ENCODE data around the gene ULK4. TPM values are rescaled to one million over a fixed set of nuclear protein-coding genes. Genes with fewer than 3 reads are reported as not detected.

The ULK4 gene
- total RNA-seq, 1 donor from 2014 or later: 18.6 TPM

DNA sequence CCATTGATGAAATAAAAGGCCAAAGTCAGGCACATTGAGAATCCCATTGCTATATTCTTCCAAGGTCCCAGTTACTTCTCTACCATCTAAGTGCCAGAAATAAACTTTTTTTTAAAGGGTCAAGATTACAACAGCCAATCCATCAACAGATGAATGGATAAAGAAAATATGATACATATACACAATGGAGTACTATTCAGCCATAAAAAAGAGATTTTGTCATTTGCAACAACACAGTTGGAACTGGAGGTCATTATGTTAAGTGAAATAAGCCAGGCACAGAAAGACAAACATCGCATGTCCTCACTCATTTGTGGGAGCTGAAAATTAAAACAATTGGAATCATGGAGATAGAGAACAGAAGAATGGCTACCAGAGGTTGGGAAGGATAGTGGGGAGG lies 25.5 kb downstream of the ULK4 start:
- no peaks in the 10 kb centered on the region for H3K27me3 Mint-ChIP-seq
- ChIA-PET POLR2A (no interaction called here), CTCF (interaction anchor here (1.2 kb wide), 1 partner anchor 255 kb away, joined by 3 read pairs; no protein-coding TSS in a partner anchor)
- H3K4me3 Mint-ChIP-seq: no peak overlapping the region
- TF ChIP-seq, protein P1, sequence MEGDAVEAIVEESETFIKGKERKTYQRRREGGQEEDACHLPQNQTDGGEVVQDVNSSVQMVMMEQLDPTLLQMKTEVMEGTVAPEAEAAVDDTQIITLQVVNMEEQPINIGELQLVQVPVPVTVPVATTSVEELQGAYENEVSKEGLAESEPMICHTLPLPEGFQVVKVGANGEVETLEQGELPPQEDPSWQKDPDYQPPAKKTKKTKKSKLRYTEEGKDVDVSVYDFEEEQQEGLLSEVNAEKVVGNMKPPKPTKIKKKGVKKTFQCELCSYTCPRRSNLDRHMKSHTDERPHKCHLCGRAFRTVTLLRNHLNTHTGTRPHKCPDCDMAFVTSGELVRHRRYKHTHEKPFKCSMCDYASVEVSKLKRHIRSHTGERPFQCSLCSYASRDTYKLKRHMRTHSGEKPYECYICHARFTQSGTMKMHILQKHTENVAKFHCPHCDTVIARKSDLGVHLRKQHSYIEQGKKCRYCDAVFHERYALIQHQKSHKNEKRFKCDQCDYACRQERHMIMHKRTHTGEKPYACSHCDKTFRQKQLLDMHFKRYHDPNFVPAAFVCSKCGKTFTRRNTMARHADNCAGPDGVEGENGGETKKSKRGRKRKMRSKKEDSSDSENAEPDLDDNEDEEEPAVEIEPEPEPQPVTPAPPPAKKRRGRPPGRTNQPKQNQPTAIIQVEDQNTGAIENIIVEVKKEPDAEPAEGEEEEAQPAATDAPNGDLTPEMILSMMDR (IDR thresholded peaks at IDR 0.05): no peak
- no peak for ATAC-seq (ENCODE audit: low read depth)
- no peaks in the 10 kb centered on the region for H3K9me3 Mint-ChIP-seq
- intact Hi-C loops (cut with micrococcal nuclease): no loop called here
- H3K4me1 Mint-ChIP-seq: no peaks in the 10 kb centered on the region
- DNase-seq: no peak
- peaks cover 13% of the 10 kb centered on the region for H3K36me3 Mint-ChIP-seq (ENCODE audit: low read depth)
- H3K27ac Mint-ChIP-seq: no peak overlapping the region

DNA sequence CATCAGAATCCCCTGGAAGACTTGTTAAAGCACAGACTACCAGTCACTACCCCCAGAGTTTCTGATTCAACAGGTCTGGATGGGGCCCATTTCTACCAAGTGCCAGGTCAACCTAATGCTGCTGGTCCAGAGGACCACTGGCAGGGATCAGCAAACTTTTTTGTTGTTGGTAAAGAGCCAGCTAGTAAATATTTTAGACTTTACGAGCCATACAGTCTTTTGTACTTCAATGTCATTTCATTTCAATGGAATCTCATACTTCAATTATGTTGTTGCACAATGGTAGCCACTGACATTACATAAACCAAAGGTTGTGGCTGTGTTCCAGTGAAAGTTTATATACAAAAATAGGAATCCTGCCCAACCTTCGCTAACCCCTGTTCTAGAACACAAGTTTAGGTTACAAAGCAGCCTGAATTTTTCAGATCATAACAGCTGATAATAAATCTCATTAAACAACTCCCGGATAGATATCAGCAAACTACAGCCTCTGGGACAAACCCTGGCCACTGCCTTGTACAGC lies 28.7 kb downstream of the ULK4 start:
- POLR2A ChIA-PET: no interaction called here

DNA sequence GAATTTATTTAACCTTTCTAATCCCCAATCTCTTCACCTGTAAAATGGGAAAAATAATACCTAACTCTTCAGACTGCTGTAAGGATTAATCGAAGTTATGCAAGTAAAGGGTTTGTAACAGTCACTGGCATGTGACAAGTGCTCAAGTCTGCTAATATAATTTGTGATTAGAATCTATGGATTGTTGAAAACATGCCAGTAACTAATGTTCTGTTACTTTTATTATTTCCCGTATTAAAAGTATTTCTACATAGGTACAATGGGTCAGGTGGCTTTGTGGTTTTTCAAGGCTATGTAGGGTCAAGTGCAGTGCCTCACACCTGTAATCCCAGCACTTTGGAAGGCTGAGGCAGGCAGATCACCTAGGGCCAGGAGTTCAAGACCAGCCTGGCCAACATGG lies 29.4 kb downstream of the ULK4 start:
- POLR2A ChIA-PET: no interaction called here
- no peaks in the 10 kb centered on the region for H3K27me3 Mint-ChIP-seq
- TF ChIP-seq, protein P1 (IDR thresholded peaks at IDR 0.05): no peak
- H3K9me3 Mint-ChIP-seq: no peaks in the 10 kb centered on the region
- H3K4me1 Mint-ChIP-seq: no peaks in the 10 kb centered on the region
- CTCF ChIA-PET: interaction anchor here (1.5 kb wide), 1 partner anchor 9 kb away, joined by 3 read pairs; no protein-coding TSS in a partner anchor
- H3K27ac Mint-ChIP-seq: no peak overlapping the region
- DNase-seq: no peak
- ATAC-seq (ENCODE audit: low read depth): no peak
- no peak overlapping the region for H3K4me3 Mint-ChIP-seq
- intact Hi-C loops (cut with micrococcal nuclease): no loop called here
- H3K36me3 Mint-ChIP-seq (ENCODE audit: low read depth): peaks cover 36% of the 10 kb centered on the region

More for the DNA sequence above, 28.7 kb downstream of the ULK4 start:
- H3K27ac Mint-ChIP-seq: no peak overlapping the region
- intact Hi-C loops (cut with micrococcal nuclease): no loop called here
- CTCF ChIA-PET: interaction anchor here (1.5 kb wide), 1 partner anchor 10 kb away, joined by 3 read pairs; no protein-coding TSS in a partner anchor
- ATAC-seq (ENCODE audit: low read depth) (no peak), DNase-seq (no peak)
- H3K36me3 Mint-ChIP-seq (ENCODE audit: low read depth): peaks cover 36% of the 10 kb centered on the region
- no peaks in the 10 kb centered on the region for H3K4me1 Mint-ChIP-seq
- H3K9me3 Mint-ChIP-seq: no peaks in the 10 kb centered on the region
- no peaks in the 10 kb centered on the region for H3K27me3 Mint-ChIP-seq
- TF ChIP-seq, protein P1 (IDR thresholded peaks at IDR 0.05): no peak
- no peak overlapping the region for H3K4me3 Mint-ChIP-seq

DNA sequence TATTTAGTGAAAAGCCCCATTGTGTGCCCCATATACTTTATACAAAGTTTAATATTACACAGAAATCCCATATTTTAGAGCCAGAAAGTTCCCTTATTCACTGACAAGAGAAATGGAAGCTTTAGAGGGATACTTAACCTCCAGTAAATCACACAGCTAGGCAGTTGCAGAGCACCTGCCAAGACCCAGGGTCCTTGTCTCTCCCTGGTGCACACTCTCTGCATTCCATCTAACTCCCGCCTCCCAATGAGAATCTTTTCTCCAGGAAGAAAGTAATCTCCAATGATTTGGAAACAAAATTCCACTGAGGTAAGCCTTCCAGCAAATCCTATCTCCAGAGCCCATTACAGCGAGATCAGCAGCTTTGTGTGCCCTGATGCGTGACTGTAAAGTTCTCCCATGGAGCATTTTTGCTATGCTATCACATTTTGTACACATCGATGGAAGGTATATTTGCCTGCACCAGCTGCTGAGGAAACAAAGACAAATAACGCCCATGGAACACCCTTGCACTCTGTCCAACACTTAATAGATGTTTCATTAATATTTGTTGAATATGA lies 41.4 kb downstream of the ULK4 start:
- peaks cover 15% of the 10 kb centered on the region for H3K36me3 Mint-ChIP-seq (ENCODE audit: low read depth)
- intact Hi-C loops (cut with micrococcal nuclease): no loop called here
- H3K9me3 Mint-ChIP-seq: no peaks in the 10 kb centered on the region
- POLR2A ChIA-PET: no interaction called here
- ATAC-seq (ENCODE audit: low read depth) (no peak), DNase-seq (no peak)
- TF ChIP-seq, protein P1 (IDR thresholded peaks at IDR 0.05): no peak
- CTCF ChIA-PET: no interaction called here
- no peaks in the 10 kb centered on the region for H3K27me3 Mint-ChIP-seq
- no peak overlapping the region for H3K27ac Mint-ChIP-seq
- peaks cover 6% of the 10 kb centered on the region for H3K4me1 Mint-ChIP-seq
- H3K4me3 Mint-ChIP-seq: no peak overlapping the region

DNA sequence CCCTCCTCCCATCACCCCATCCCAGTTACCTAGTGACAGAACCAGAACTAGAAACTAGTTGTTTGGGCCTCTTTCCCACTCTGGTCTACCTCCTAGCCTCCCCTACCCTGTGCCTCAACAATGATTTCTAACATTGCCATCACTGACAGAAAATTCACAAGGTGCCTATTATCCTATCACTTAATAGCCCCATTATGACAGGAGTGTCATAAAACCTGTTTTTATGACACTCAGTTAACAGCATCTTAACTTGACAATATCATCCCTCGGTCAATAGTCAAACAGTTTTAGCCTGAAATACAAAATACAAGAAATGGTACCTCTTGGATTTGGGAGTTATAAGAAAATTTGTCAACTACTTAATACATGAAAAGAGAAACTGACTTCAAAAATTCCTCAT lies 46.5 kb downstream of the ULK4 start:
- no peak overlapping the region for H3K4me3 Mint-ChIP-seq
- no peaks in the 10 kb centered on the region for H3K4me1 Mint-ChIP-seq
- no peak for DNase-seq
- ChIA-PET POLR2A (no interaction called here), CTCF (no interaction called here)
- TF ChIP-seq, protein P1 (IDR thresholded peaks at IDR 0.05): no peak
- H3K27me3 Mint-ChIP-seq: no peaks in the 10 kb centered on the region
- H3K27ac Mint-ChIP-seq: no peak overlapping the region
- intact Hi-C loops (cut with micrococcal nuclease): no loop called here
- no peak for ATAC-seq (ENCODE audit: low read depth)
- H3K9me3 Mint-ChIP-seq: no peaks in the 10 kb centered on the region
- peaks cover 26% of the 10 kb centered on the region for H3K36me3 Mint-ChIP-seq (ENCODE audit: low read depth)
